Measurements from ENCODE around the gene CERK. TPM values are rescaled to one million over a fixed set of nuclear protein-coding genes. Genes with fewer than 3 reads are reported as not detected.

CERK gene
- total and polyA plus RNA-seq, 8 donors = 12.7 to 32.7 (median 29.5) TPM

GRCh38 chr22:46779651-46780050 lies 41.6 kb upstream of the CERK start:
- WGBS, 2 donors = 85 to 88% methylated on average over 9 of the region's 9 CpGs
- Histone ChIP-seq H3K27ac (no peak overlapping the region), H3K27me3 (no peaks in the 10 kb centered on the region), H3K9me3 (no peaks in the 10 kb centered on the region), H3K4me1 (peaks cover 0 to 21% (median 0%) of the 10 kb centered on the region in 3 donors), H3K4me3 (no peak overlapping the region), H3K36me3 (no peaks in the 10 kb centered on the region)
- TF ChIP-seq CTCF (IDR thresholded peaks at IDR 0.05) = no peak
- DNase-seq = no peak
- FAIRE-seq = no peak
- no peak for ATAC-seq
- intact Hi-C loops (cut with DNase I) = no loop called here

- no peaks in the 10 kb centered on the region for H3K9me3 ChIP-seq
- H3K27me3 ChIP-seq = no peaks in the 10 kb centered on the region
- intact Hi-C loops (cut with DNase I) = no loop called here
- H3K27ac ChIP-seq = no peak overlapping the region
- H3K4me3 ChIP-seq = no peak overlapping the region
- FAIRE-seq = no peak
- peaks cover 0 to 27% (median 0%) of the 10 kb centered on the region in 3 donors for H3K4me1 ChIP-seq
- 93 to 95% methylated on average over 4 of the region's 4 CpGs for WGBS, 2 donors
- no peak for TF ChIP-seq CTCF (IDR thresholded peaks at IDR 0.05)
- no peak for DNase-seq
- no peak for ATAC-seq
- no peaks in the 10 kb centered on the region for H3K36me3 ChIP-seq
These were observed 41.0 kb upstream of the CERK start for GRCh38 chr22:46779023-46779422.

- no peaks in the 10 kb centered on the region for H3K27me3 ChIP-seq
- no peak for TF ChIP-seq CTCF (IDR thresholded peaks at IDR 0.05)
- no peaks in the 10 kb centered on the region for H3K9me3 ChIP-seq
- ATAC-seq (peak in 1 of 4 donors; percentile 2), DNase-seq (no peak), FAIRE-seq (no peak)
- WGBS, 2 donors = 75 to 83% methylated on average over 11 of the region's 11 CpGs
- peaks cover 0 to 37% (median 0%) of the 10 kb centered on the region in 3 donors for H3K4me1 ChIP-seq
- intact Hi-C loops (cut with DNase I) = no loop called here
- no peak overlapping the region for H3K4me3 ChIP-seq
- no peaks in the 10 kb centered on the region for H3K36me3 ChIP-seq
- H3K27ac ChIP-seq = no peak overlapping the region
These were observed 39.5 kb upstream of the CERK start for GRCh38 chr22:46777609-46777970.

- no peaks in the 10 kb centered on the region for H3K36me3 ChIP-seq
- no peaks in the 10 kb centered on the region for H3K27me3 ChIP-seq
- 82 to 84% methylated on average over 18 of the region's 18 CpGs for WGBS, 2 donors
- peaks cover 0 to 37% (median 0%) of the 10 kb centered on the region in 3 donors for H3K4me1 ChIP-seq
- no peaks in the 10 kb centered on the region for H3K9me3 ChIP-seq
- no peak overlapping the region for H3K27ac ChIP-seq
- intact Hi-C loops (cut with DNase I) = no loop called here
- ATAC-seq (no peak), FAIRE-seq (no peak), DNase-seq (no peak)
- no peak for TF ChIP-seq CTCF (IDR thresholded peaks at IDR 0.05)
- H3K4me3 ChIP-seq = no peak overlapping the region
These were observed 39.0 kb upstream of the CERK start for GRCh38 chr22:46776876-46777608.
